ENCODE measurements around the gene NUCB1. TPM values are rescaled to one million over a fixed set of nuclear protein-coding genes. Genes with fewer than 3 reads are reported as not detected.

NUCB1 gene
- total and polyA plus RNA-seq, 9 of the 15 experiments (the other 6 are each of a cell fraction or from before 2014, with no cell fraction given): 3.1 to 153 (median 71.7) TPM

- FAIRE-seq: no peak
- DNase-seq (ENCODE audit: extremely low read depth in 1 of 4, low spot score in 3 of 4): no peak
- Histone ChIP-seq H3K4me3 (no peak overlapping the region), H3K9me3 (replicated peaks; ENCODE audit: control insufficient read depth, insufficient read depth, low read depth, low read length) (no peaks in the 10 kb centered on the region), H3K36me3 (ENCODE audit: control insufficient read depth, insufficient read depth, low read length) (peaks cover 62% of the 10 kb centered on the region; the same call in 2 of the 3 replicates), H3K79me2 (ENCODE audit: control insufficient read depth, insufficient read depth, low read length) (no peaks in the 10 kb centered on the region), H3K4me1 (replicated peaks in 1 of 2; ENCODE audit: control insufficient read depth in 2 of 2, insufficient read depth in 2 of 2, low read length in 2 of 2) (peaks cover 0 to 13% of the 10 kb centered on the region in 2 experiments; a peak in 3 of 5 replicates), H4K20me1 (replicated peaks; ENCODE audit: control insufficient read depth, insufficient read depth, low read length) (no peaks in the 10 kb centered on the region), H3K9me1 (ENCODE audit: control insufficient read depth, insufficient read depth, low read length) (no peaks in the 10 kb centered on the region), H3K4me2 (ENCODE audit: insufficient read depth, low read length) (no peak overlapping the region), H2AFZ (ENCODE audit: low read depth, low read length) (no peak overlapping the region), H3K9ac (ENCODE audit: insufficient read depth in 1 of 2, low read depth in 2 of 2, low read length in 2 of 2) (peak overlapping the region in 1 of 2 experiments; percentile 66; a peak in 1 of 4 replicates), H3K27me3 (ENCODE audit: control insufficient read depth in 2 of 2, insufficient read depth in 2 of 2, low read length in 2 of 2) (no peaks in the 10 kb centered on the region), H3K27ac (ENCODE audit: extremely low read depth, low read depth, low read length) (no peak overlapping the region)
- no TSS peak for BruUV-seq (replicated peaks)
- intact Hi-C loops (cut with micrococcal nuclease) (no loop called here), in situ Hi-C loops (cut with MboI) (no loop called here)
- 78% methylated on average over 6 of the region's 10 CpGs for WGBS (ENCODE audit: insufficient coverage, low coverage, missing lambda C conversion rate)
- no peak for TF ChIP-seq GTF2A2 (tag; IDR thresholded peaks at IDR 0.05)
- peak; percentile 53 for TF ChIP-seq RBFOX2 (IDR thresholded peaks at IDR 0.05; ENCODE audit: low read depth, low read length)
- 0 out of 2 replicates have a peak, but pooled peaks have one; percentile 24 for TF ChIP-seq ZNF740 (CRISPR knock-in tag; IDR thresholded peaks at IDR 0.05)
- TF ChIP-seq ZNF740 (tag; IDR thresholded peaks at IDR 0.05): no peak
- no peak for TF ChIP-seq TAL1 (IDR thresholded peaks at IDR 0.05)
- no peak for TF ChIP-seq ZNF12 (CRISPR knock-in tag; IDR thresholded peaks at IDR 0.05)
- no peak for TF ChIP-seq MGA (IDR thresholded peaks at IDR 0.05)
- TF ChIP-seq RAD21 (CRISPR knock-in tag; conservative IDR thresholded peaks at IDR 0.05 in 1 of 2, IDR thresholded peaks at IDR 0.05 in 1 of 2): no peak
- TF ChIP-seq POLR2G (IDR thresholded peaks at IDR 0.05; ENCODE audit: low read depth, low read length): peak; percentile 48
- peak; percentile 39 for TF ChIP-seq RBM22 (IDR thresholded peaks at IDR 0.05; ENCODE audit: low read depth, low read length, poor library complexity, severe bottlenecking)
- POLR2A ChIA-PET: interaction anchor here (0.6 to 2.4 kb wide), 4 partner anchors 12 to 45 kb away, joined by 3 to 12 read pairs (median 6); partner anchors contain the start of gene DHDH
- CTCF ChIA-PET (ENCODE audit: low intra/inter-chr PET ratio): no interaction called here
- ATAC-seq: no peak
Measured at GRCh38 chr19:48920949-48921348, 20.8 kb downstream of the NUCB1 start.
